Keratinocyte (primary cell): ENCODE data around the gene PCGF1. TPM values are rescaled to one million over a fixed set of nuclear protein-coding genes. Genes with fewer than 3 reads are reported as not detected.

Experiments
- DNase-seq: peaks from one replicate; pipeline ENCODE4 v3.0.0-alpha.2; 2011; ENCODE audit warnings: low read depth, missing footprints, low spot score
- FAIRE-seq: peaks from 2 replicates; lab custom pipeline; 2011; peaks lifted over from hg19 to GRCh38; lab: Jason Lieb, UNC
- H2AFZ ChIP-seq: 2 replicates; pipeline ENCODE4 v1.6.0; 2012; ENCODE audit warnings: low read length, control low read depth, inconsistent platforms; ENCODE audit not compliant: control insufficient read depth
- H3K27ac ChIP-seq: 2 replicates; pipeline ENCODE4 v1.5.1; 2011; ENCODE audit warnings: low read length; ENCODE audit not compliant: control insufficient read depth, insufficient read depth
- H3K27me3 ChIP-seq: 3 replicates; pipeline ENCODE4 v1.6.0; 2011; ENCODE audit warnings: low read length; ENCODE audit not compliant: control insufficient read depth, insufficient read depth; ENCODE audit errors: extremely low read depth
- H3K36me3 ChIP-seq, 2 experiments: 2 replicates in 1 of 2; 3 replicates in 1 of 2; pipeline ENCODE4 v1.5.1; 2011; ENCODE audit warnings: low read length in 2 of 2, mild to moderate bottlenecking in 1 of 2; ENCODE audit not compliant: control insufficient read depth in 2 of 2, insufficient read depth in 2 of 2; ENCODE audit errors: extremely low read depth in 1 of 2
- H3K4me1 ChIP-seq: 3 replicates; pipeline ENCODE4 v1.5.1; 2011; ENCODE audit warnings: low read length; ENCODE audit not compliant: control insufficient read depth, insufficient read depth; ENCODE audit errors: extremely low read depth
- H3K4me2 ChIP-seq: 3 replicates; pipeline ENCODE4 v1.6.0; 2011; ENCODE audit warnings: low read depth, low read length; ENCODE audit not compliant: control insufficient read depth, insufficient read depth; ENCODE audit errors: extremely low read depth
- H3K4me3 ChIP-seq, 3 experiments: fragments of 200-600 bp in 1 of 3; sonication (generic) in 1 of 3; 2 replicates in 2 of 3; 3 replicates in 1 of 3; pipeline ENCODE4 v1.5.1; 2011 to 2016; ENCODE audit warnings: low read length in 3 of 3, mild to moderate bottlenecking in 3 of 3, control low read depth in 2 of 3, inconsistent platforms in 1 of 3, low read depth in 1 of 3, mixed read lengths in 1 of 3, mixed run types in 1 of 3, moderate library complexity in 1 of 3; ENCODE audit not compliant: control insufficient read depth in 2 of 3, insufficient read depth in 2 of 3; ENCODE audit errors: extremely low read depth in 1 of 3
- H3K79me2 ChIP-seq: 2 replicates; pipeline ENCODE4 v1.6.0; 2012; ENCODE audit warnings: low read length; ENCODE audit not compliant: control insufficient read depth, insufficient read depth
- H3K9ac ChIP-seq: 3 replicates; pipeline ENCODE4 v1.6.0; 2011; ENCODE audit warnings: low read length; ENCODE audit not compliant: control insufficient read depth, insufficient read depth; ENCODE audit errors: extremely low read depth
- H3K9me1 ChIP-seq: 3 replicates; pipeline ENCODE4 v1.6.0; 2011; ENCODE audit warnings: low read length; ENCODE audit not compliant: control insufficient read depth, insufficient read depth; ENCODE audit errors: extremely low read depth
- H3K9me3 ChIP-seq: 2 replicates; pipeline ENCODE4 v1.5.1; 2012; ENCODE audit warnings: low read depth, low read length; ENCODE audit not compliant: control insufficient read depth
- H4K20me1 ChIP-seq: 3 replicates; pipeline ENCODE4 v1.6.0; 2011; ENCODE audit warnings: low read length; ENCODE audit not compliant: control insufficient read depth, insufficient read depth; ENCODE audit errors: extremely low read depth
- EZH2 ChIP-seq: IDR thresholded peaks from one replicate; pipeline ENCODE4 v1.6.1; 2012; ENCODE audit warnings: inconsistent platforms, mild to moderate bottlenecking, low read length, moderate library complexity
- dilution Hi-C: fragments of 300-500 bp; cut with MboI; formaldehyde crosslinking; loops from one replicate; pipeline ENCODE4 v1.7.0; 2020; ENCODE audit warnings: low sequenced_read_pairs; ENCODE audit not compliant: extremely low pct_ligation_motif_present
- polyA plus RNA-seq, 5 experiments: library from polyadenylated mRNA; depleted of rRNA in 3 of 5; stranded (reverse) in 3 of 5; stranded (forward) in 1 of 5; unstranded in 1 of 5; fragments of >200 nt; gene quantifications; 1 replicate in 1 of 5; 2 replicates in 3 of 5; 3 replicates in 1 of 5; pipeline versions ENCODE4 v1.2.1 to v1.2.3, GENCODE V29; 2011 to 2012; ENCODE audit warnings: missing spikeins in 2 of 5, low read depth in 1 of 5, low replicate concordance in 1 of 5
- TF ChIP-seq, protein P1 (sequence below), 3 experiments: IDR thresholded peaks in 1 of 3; conservative IDR thresholded peaks in 1 of 3; optimal IDR thresholded peaks in 1 of 3; 2 replicates in 2 of 3; 3 replicates in 1 of 3; pipeline versions ENCODE3 to v1.5.1; 2011; ENCODE audit warnings: low read length in 3 of 3, mild to moderate bottlenecking in 3 of 3, moderate library complexity in 2 of 3, control low read depth in 1 of 3, inconsistent platforms in 1 of 3; ENCODE audit not compliant: insufficient read depth in 2 of 3; ENCODE audit errors: extremely low read depth in 1 of 3

The PCGF1 gene
- polyA plus RNA-seq, 1 donor (not counting 4 experiments of a cell fraction or from before 2014, with no cell fraction given), result 29.1 TPM

GRCh38 chr2:74512744-74513604 is 5.5 kb upstream of the PCGF1 start:
- Histone ChIP-seq H3K27me3 (peaks cover 60% of the 10 kb centered on the region), H3K9ac (no peak overlapping the region), H3K79me2 (no peaks in the 10 kb centered on the region), H3K9me3 (no peaks in the 10 kb centered on the region), H3K4me1 (peaks cover 11% of the 10 kb centered on the region), H3K4me2 (no peak overlapping the region), H3K4me3 (no peak overlapping the region), H3K9me1 (no peaks in the 10 kb centered on the region), H3K36me3 (no peaks in the 10 kb centered on the region), H3K27ac (no peak overlapping the region), H4K20me1 (no peaks in the 10 kb centered on the region), H2AFZ (no peak overlapping the region)
- TF ChIP-seq EZH2, result no peak
- TF ChIP-seq, protein P1, sequence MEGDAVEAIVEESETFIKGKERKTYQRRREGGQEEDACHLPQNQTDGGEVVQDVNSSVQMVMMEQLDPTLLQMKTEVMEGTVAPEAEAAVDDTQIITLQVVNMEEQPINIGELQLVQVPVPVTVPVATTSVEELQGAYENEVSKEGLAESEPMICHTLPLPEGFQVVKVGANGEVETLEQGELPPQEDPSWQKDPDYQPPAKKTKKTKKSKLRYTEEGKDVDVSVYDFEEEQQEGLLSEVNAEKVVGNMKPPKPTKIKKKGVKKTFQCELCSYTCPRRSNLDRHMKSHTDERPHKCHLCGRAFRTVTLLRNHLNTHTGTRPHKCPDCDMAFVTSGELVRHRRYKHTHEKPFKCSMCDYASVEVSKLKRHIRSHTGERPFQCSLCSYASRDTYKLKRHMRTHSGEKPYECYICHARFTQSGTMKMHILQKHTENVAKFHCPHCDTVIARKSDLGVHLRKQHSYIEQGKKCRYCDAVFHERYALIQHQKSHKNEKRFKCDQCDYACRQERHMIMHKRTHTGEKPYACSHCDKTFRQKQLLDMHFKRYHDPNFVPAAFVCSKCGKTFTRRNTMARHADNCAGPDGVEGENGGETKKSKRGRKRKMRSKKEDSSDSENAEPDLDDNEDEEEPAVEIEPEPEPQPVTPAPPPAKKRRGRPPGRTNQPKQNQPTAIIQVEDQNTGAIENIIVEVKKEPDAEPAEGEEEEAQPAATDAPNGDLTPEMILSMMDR (optimal IDR thresholded peaks at IDR 0.05 in 1 of 3, IDR thresholded peaks at IDR 0.05 in 1 of 3, conservative IDR thresholded peaks at IDR 0.05 in 1 of 3; ENCODE audit: extremely low read depth in 1 of 3, insufficient read depth in 2 of 3, low read length in 3 of 3), result no peak
- no peak for DNase-seq
- dilution Hi-C loops, result no loop called here
- no peak for FAIRE-seq

- no peak for FAIRE-seq
- no peaks in the 10 kb centered on the region for H3K9me1 ChIP-seq
- no peaks in the 10 kb centered on the region for H4K20me1 ChIP-seq
- dilution Hi-C loops, result no loop called here
- no peaks in the 10 kb centered on the region for H3K36me3 ChIP-seq
- no peaks in the 10 kb centered on the region for H3K9me3 ChIP-seq
- H3K9ac ChIP-seq, result no peak overlapping the region
- no peak overlapping the region for H3K4me3 ChIP-seq
- H3K79me2 ChIP-seq, result peaks cover 8% of the 10 kb centered on the region
- no peak overlapping the region for H2AFZ ChIP-seq
- TF ChIP-seq, protein P1 (optimal IDR thresholded peaks at IDR 0.05 in 1 of 3, IDR thresholded peaks at IDR 0.05 in 1 of 3, conservative IDR thresholded peaks at IDR 0.05 in 1 of 3; ENCODE audit: extremely low read depth in 1 of 3, insufficient read depth in 2 of 3, low read length in 3 of 3), result no peak
- TF ChIP-seq EZH2, result peak; percentile 32
- H3K4me1 ChIP-seq, result peaks cover 12% of the 10 kb centered on the region
- no peak overlapping the region for H3K4me2 ChIP-seq
- no peak overlapping the region for H3K27ac ChIP-seq
- peaks cover 56% of the 10 kb centered on the region for H3K27me3 ChIP-seq
- no peak for DNase-seq
Measured at GRCh38 chr2:74511104-74511989, 3.9 kb upstream of the PCGF1 start.
